SK-N-SH treated with all-trans-retinoic acid at 6 μM for 48 hours (cell line): ENCODE data around the gene NTN3.

Experiments
- CREB5 ChIP-seq: fragments of 250-450 bp; sonication (Bioruptor Pico); IDR thresholded peaks from 2 replicates; pipeline ENCODE4 v1.5.1; 2020; ENCODE audit warnings: low read depth, mild to moderate bottlenecking, moderate library complexity
- GLIS3 ChIP-seq: fragments of 250-450 bp; sonication (Bioruptor Pico); IDR thresholded peaks from 2 replicates; pipeline ENCODE4 v1.5.0; 2020; ENCODE audit warnings: mild to moderate bottlenecking, moderate library complexity
- ISL1 ChIP-seq: fragments of 250-450 bp; sonication (Bioruptor Pico); IDR thresholded peaks from 2 replicates; pipeline ENCODE4 v2.1.2; 2022; ENCODE audit warnings: mild to moderate bottlenecking, moderate library complexity
- OSR1 ChIP-seq: fragments of 250-450 bp; sonication (Bioruptor Pico); IDR thresholded peaks from 2 replicates; pipeline ENCODE4 v1.8.0; 2022; ENCODE audit warnings: moderate library complexity, mild to moderate bottlenecking, inconsistent platforms
- PATZ1 ChIP-seq: fragments of 250-450 bp; sonication (Bioruptor Pico); IDR thresholded peaks from 2 replicates; pipeline ENCODE4 v1.8.0; 2020; ENCODE audit warnings: mild to moderate bottlenecking, moderate library complexity, borderline replicate concordance
- POU6F1 ChIP-seq: fragments of 250-450 bp; sonication (Bioruptor Pico); IDR thresholded peaks from 2 replicates; pipeline ENCODE4 v1.8.0; 2021; ENCODE audit warnings: low read depth, mild to moderate bottlenecking, moderate library complexity, borderline replicate concordance
- RARB ChIP-seq: fragments of 250-450 bp; sonication (Bioruptor Pico); IDR thresholded peaks from 2 replicates; pipeline ENCODE4 v1.8.0; 2021; ENCODE audit warnings: mild to moderate bottlenecking, moderate library complexity
- TCF4 ChIP-seq: fragments of 250-450 bp; sonication (Bioruptor Pico); IDR thresholded peaks from 2 replicates; pipeline ENCODE4 v1.8.0; 2021; ENCODE audit warnings: mild to moderate bottlenecking, moderate library complexity, borderline replicate concordance
- TOX ChIP-seq: fragments of 250-450 bp; sonication (Bioruptor Pico); IDR thresholded peaks from 2 replicates; pipeline ENCODE4 v1.8.0; 2021; ENCODE audit warnings: mild to moderate bottlenecking, moderate library complexity, borderline replicate concordance
- ZC3H10 ChIP-seq: fragments of 250-450 bp; sonication (Bioruptor Pico); IDR thresholded peaks from 2 replicates; pipeline ENCODE4 v1.5.1; 2021; ENCODE audit warnings: mild to moderate bottlenecking, moderate library complexity
- ZFP3 ChIP-seq: fragments of 250-450 bp; sonication (Bioruptor Pico); IDR thresholded peaks from 2 replicates; pipeline ENCODE4 v1.5.0; 2020; ENCODE audit warnings: mild to moderate bottlenecking, moderate library complexity
- ZFP30 ChIP-seq: fragments of 450-650 bp; formaldehyde crosslinking; IDR thresholded peaks from 2 replicates; pipeline ENCODE4 v1.5.0; 2022; ENCODE audit warnings: mild to moderate bottlenecking, moderate library complexity

GRCh38 chr16:2470603-2471015, 488 bp upstream of the NTN3 start:
- TF ChIP-seq GLIS3 (CRISPR knock-in tag) (no peak), TOX (no peak), RARB (CRISPR knock-in tag) (no peak), ZFP30 (CRISPR knock-in tag) (no peak), OSR1 (CRISPR knock-in tag) (no peak), ZFP3 (CRISPR knock-in tag) (no peak), POU6F1 (CRISPR knock-in tag) (no peak), CREB5 (CRISPR knock-in tag) (no peak), ISL1 (CRISPR knock-in tag) (no peak), TCF4 (no peak), ZC3H10 (CRISPR knock-in tag) (no peak), PATZ1 (CRISPR knock-in tag) (no peak)
